ENCODE data around the gene ODAD4.

Gene ODAD4

GRCh38 chr17:41942626-41943373 lies 12.4 kb downstream of the ODAD4 start:
- DNase-seq, result no peak

- no peak for DNase-seq
Measured at GRCh38 chr17:41943492-41943891, 13.1 kb downstream of the ODAD4 start.

GRCh38 chr17:41944943-41945342 lies 14.5 kb downstream of the ODAD4 start:
- no peak for DNase-seq

- no peak for DNase-seq
Measured at GRCh38 chr17:41948762-41949460, 18.5 kb downstream of the ODAD4 start.

GRCh38 chr17:41956522-41956921 lies 26.1 kb downstream of the ODAD4 start:
- no peak for DNase-seq

DNA sequence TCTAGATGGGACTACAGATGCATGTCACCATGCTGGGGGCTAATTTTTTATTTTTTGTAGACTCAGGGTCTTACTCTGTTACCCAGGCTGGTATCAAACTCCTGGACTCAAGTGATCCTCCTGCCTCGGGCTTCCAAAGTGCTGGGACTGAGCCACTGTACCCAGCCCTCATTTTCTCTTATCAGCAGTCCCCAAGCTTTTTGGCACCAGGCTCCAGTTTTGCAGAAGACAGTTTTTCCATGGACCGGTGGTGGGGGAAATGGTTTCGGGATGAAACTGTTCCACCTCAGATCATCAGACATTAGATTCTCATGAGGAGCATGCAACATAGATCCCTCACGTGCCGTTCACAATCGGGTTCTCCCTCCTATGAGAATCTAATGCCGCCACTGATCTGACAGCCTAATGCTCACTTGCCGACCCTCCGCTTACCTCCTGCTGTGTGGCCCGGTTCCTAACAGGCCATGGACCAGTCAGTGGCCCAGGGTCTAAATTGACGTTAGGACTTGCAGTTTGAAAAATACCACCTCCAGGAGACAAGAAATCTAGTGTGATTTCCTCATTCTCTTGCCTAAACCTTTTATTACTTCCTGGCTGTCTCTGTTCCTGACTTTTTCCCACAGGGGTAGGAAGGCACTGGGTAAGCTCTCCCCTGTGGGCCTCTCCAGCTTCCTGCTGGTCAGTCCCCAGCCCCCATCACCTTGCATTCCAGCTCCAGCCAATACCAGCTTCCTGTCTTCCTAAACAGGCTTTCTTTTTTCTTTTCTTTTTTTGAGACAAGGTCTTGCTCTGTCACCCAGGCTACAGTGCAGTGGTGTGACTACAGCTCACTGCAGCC lies 26.8 kb downstream of the ODAD4 start:
- no peak for DNase-seq

GRCh38 chr17:41957869-41958439 lies 27.5 kb downstream of the ODAD4 start:
- no peak for DNase-seq

DNA sequence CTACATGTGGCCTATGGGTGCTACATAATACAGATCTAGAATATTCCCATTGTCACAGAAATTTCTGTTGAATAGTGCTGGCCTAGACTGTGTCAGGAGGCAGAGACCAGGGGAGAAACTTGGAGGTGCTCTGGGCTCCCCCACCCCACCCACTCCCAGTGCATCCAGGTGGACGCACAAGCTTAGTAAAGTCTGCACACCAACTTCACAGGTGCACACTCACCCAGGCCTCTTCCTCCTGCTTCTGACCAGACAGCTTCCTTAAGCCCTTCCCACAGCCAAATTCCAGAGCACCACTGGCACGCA lies 28.6 kb downstream of the ODAD4 start:
- no peak for DNase-seq

- no peak for DNase-seq
Measured at GRCh38 chr17:41959336-41960095, 29.1 kb downstream of the ODAD4 start.

DNA sequence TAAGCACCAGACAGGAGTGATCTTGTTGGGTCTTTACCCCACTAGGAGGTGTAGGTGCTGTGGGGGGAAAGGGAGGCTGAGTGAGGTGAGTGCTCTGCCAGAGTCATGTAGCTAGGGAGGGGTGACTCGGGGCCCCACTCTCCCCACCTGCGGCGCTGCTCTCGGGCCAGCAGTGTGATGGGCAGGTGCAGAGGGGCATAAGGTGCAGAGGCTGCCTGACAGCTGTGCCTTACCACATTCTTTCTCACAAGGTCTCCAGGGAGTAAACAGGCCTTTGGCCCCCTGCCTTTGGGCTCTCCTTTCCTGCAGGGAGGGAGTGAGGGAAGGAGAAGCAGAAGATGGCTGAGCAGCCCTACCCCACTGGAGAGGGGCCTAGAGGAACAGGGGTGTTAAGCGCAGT lies 31.7 kb downstream of the ODAD4 start:
- no peak for DNase-seq

DNA sequence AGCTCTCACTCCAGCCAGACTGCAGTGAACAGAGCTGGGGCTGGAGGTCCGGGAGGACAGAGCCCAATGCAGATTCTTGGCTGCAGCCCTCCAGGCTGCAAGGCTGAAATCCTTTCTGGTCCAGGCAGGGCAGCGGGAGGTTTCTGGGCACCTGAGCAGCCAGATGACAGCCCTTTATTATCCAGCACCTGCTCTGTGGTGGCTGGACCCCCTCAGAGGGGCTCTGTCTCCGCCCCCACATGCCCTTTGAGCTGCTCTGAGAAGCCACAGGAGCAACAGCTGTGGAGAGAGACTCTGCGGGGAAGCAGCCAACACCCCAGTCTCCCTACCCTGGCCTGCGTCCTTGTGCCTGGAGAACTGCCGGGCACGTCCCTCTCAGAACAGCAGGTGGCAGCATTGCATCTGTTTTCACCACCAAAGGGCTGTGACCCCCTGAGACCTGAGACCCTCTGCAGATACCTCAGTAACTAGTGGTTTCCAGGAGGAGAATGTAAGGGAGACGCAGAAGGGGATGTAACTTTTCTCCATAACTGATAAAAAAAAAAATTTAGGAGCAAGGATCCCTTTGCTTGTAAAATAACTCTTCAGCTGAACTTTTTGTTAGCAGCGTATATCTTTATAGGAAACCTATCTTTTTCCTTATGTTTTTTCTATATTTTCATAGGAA lies 32.5 kb downstream of the ODAD4 start:
- DNase-seq, result peak; percentile 80

GRCh38 chr17:41965694-41966462 lies 35.5 kb downstream of the ODAD4 start:
- DNase-seq, result peak; percentile 50

- peak; percentile 98 for DNase-seq
Measured at GRCh38 chr17:41966463-41967140, 36.2 kb downstream of the ODAD4 start, which contains the start of gene CNP. Gene CNP, plus strand, starts transcription at chr17:41966795. Its CDS starts 90 bp downstream, at chr17:41966885.

GRCh38 chr17:41967141-41967920 lies 36.9 kb downstream of the ODAD4 start:
- peak; percentile 41 for DNase-seq

DNA sequence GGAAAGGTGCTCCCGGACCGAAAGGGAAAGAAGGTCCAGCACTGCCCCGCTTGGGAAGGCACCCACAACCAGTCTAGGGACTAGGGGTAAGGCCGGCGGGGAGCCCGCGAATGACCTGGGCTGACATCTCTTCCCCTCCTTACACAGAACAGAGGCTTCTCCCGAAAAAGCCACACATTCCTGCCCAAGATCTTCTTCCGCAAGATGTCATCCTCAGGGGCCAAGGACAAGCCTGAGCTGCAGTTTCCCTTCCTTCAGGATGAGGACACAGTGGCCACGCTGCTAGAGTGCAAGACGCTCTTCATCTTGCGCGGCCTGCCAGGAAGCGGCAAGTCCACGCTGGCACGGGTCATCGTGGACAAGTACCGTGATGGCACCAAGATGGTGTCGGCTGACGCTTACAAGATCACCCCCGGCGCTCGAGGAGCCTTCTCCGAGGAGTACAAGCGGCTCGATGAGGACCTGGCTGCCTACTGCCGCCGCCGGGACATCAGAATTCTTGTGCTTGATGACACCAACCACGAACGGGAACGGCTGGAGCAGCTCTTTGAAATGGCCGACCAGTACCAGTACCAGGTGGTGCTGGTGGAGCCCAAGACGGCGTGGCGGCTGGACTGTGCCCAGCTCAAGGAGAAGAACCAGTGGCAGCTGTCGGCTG lies 37.6 kb downstream of the ODAD4 start:
- no peak for DNase-seq

DNA sequence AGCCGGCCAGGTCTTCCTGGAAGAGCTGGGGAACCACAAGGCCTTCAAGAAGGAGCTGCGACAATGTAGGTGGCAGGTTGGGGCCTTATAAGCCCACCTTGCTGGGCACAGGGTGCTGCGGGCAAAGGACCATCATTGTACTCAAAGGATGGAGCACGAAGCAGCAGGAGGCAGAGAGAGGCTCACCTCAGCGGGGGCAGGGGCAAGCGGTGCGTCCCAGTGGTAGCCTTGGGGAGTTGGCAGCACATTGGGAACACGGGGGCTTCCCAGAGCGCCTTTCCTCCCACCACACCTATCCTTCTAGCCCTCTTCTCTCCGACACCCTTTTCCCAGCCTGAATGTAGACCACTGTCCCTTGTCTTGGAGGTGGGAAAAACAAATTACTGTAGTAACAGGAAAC lies 38.3 kb downstream of the ODAD4 start:
- no peak for DNase-seq

DNA sequence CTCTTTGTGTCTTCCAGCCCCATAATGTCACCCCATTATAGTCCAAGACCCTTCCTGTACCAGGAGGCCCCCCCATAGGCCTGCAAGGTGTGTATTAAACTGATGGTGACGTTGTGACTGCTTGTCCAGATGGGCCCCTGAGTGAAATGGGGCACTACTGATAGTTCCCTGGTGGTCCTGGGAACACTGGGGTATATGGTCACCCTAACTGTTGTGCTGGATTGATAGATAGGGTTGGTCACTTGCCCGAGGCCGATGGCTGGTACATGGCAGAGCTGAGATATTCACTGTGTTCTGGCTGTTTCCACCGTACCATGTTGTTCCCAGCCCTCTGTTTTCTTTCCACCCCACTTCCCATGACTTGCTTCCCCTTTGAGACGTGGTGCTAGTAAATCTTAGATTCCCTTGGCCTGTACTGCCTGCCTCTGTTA lies 40.5 kb downstream of the ODAD4 start:
- DNase-seq, result no peak

DNA sequence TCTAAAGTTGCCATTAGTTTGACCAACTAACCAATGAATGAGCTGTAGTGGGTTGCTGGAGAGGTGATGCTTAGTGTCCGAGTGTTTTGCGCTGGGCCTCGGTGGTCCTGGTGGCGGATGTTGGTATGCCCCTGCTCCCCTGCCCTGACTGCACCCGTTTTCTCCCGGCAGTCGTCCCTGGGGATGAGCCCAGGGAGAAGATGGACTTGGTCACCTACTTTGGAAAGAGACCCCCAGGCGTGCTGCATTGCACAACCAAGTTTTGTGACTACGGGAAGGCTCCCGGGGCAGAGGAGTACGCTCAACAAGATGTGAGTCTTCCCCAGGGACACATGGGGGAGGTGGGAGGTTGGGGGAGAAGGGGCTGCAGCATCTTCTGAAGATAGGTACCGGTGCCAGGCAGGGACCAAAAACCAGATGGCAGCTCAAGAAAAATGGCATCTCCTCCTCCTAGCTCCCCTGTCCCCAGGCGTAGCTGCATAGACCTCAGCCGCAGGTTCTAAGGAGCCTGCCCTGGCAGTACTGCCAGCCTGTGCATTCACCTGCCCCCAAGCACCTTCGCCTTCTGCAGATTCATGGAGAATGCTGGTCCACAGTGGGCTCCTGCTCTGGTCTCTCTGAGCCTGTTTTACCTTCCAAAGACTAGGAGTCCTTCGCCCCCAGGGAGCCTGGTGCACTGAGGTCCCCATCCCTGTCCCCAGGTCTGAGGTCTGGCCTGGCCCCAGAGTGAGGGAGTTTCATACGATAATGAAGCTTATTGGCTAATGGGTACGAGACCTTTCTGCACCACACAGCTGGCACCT lies 41.5 kb downstream of the ODAD4 start:
- DNase-seq, result no peak
